ENCODE measurements around the gene ZNF892.

DNA sequence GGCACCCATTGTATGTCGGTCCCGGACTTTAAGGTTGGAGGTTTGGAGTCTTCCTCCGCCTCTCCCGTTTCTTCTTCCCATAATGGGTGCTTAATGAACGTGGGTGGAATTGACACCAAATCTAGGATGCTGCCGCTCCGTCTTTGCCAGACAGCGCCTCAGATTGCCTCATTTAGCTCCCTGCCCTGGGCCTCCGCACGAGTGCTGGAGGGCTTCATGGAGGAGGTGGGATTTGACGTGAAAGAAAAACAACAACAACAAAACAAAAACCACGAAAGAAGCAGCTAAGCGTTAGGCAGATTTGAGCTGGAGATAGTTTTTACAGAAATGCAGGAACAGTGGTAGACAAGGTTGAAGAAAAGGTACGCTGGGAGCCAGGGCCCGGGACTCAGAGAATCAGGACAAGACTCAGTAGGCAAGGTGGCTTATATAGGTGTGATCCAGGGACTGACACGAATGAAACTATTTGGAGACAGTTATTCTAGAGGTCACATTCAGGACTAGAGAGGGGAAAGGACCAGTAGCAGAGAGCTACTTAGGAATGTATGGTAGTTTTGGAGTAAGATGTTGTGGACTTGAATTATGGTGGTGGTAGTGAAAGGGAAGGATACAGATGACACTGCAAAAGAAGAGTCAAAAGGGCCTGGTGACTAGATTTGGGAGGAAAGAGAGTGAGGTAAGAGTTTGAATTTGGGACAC is 41.1 kb upstream of the ZNF892 start:
- TF ChIP-seq, protein P1, sequence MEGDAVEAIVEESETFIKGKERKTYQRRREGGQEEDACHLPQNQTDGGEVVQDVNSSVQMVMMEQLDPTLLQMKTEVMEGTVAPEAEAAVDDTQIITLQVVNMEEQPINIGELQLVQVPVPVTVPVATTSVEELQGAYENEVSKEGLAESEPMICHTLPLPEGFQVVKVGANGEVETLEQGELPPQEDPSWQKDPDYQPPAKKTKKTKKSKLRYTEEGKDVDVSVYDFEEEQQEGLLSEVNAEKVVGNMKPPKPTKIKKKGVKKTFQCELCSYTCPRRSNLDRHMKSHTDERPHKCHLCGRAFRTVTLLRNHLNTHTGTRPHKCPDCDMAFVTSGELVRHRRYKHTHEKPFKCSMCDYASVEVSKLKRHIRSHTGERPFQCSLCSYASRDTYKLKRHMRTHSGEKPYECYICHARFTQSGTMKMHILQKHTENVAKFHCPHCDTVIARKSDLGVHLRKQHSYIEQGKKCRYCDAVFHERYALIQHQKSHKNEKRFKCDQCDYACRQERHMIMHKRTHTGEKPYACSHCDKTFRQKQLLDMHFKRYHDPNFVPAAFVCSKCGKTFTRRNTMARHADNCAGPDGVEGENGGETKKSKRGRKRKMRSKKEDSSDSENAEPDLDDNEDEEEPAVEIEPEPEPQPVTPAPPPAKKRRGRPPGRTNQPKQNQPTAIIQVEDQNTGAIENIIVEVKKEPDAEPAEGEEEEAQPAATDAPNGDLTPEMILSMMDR (IDR thresholded peaks at IDR 0.05), result no peak
- TF ChIP-seq POLR2AphosphoS5 (IDR thresholded peaks at IDR 0.05; ENCODE audit: insufficient read depth in 1 of 2, low read depth in 1 of 2), result no peak
